Prostate gland (tissue), 1 donor: ENCODE results near the gene ACOXL.

Experiments
- POLR2A ChIP-seq: fragments of 450-650 bp; IDR thresholded peaks from one replicate; pipeline ENCODE4 v1.6.1; 2016; ENCODE audit warnings: antibody characterized with exemption, mild to moderate bottlenecking
- POLR2AphosphoS5 ChIP-seq: sonication (generic); formaldehyde crosslinking; IDR thresholded peaks from one replicate; pipeline ENCODE4 v1.6.1; 2017; ENCODE audit warnings: antibody characterized with exemption

DNA sequence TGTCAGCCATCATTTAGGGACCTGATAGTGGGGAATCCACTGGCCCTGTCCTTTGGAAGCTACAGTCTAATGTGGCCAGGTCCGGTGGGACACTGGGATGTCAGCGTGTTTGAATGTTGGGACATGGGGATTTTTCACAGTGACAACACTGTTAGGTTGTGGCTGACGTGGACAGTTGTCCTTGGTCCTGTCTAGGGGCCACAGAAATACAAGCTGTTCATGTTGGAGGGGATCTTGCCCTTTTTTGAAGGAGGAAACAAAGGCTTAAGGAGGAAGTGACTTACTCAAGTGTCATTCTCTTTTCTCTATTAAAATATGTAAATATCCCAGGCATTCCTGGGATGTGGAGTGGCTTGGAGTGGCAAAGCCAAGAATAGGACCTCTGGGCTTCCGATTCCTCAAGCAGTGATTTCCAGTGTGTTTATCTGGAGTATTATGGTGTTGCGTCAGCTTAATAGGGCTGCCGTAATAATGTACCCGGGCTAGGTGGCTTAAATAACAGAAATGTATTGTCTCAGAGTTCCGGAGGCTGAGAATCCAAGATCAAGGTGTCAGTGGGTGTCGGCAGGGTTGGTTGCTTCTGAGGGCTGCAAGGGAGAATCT, 8.5 kb downstream of the ACOXL start:
- no peak for TF ChIP-seq POLR2AphosphoS5
- no peak for TF ChIP-seq POLR2A
